ENCODE measurements around the gene TMEM109.

Gene TMEM109

GRCh38 chr11:60912223-60912850 is 1.6 kb upstream of the TMEM109 start:
- DNase-seq = no peak

- no peak for DNase-seq
Observed at GRCh38 chr11:60912851-60913528, 968 bp upstream of the TMEM109 start.

DNA sequence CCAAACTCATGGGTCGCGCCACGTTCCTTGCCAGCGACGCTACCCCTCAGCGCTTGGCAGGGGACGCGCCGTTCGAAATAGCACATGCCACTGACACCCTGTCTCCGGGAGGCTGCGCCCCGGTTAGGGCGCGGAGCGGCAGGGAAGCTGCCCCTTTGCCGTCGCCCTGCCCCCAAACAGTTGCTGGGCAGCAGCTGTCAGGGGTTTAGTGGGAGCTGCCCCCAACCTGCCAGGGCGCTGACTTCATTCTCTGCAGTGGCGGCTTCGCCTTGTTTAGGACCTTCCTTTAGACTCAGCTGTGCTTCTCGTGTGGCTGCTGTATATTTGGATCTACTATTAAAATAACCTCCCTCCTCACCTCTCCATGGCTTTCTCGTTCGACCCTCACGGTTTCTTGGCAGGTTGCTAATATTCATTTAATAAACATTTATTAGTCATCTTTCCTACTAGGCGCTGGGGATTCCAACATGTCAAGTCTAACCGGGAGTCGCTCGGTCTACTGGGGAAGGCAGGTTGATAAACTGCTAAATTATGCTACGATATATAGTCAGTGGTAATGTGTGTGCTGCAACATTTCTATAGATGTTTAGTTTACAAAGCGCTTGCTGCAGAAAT is 782 bp downstream of the TMEM109 start:
- peak; percentile 76 for DNase-seq

GRCh38 chr11:60915248-60915914 is 1.4 kb downstream of the TMEM109 start:
- peak; percentile 59 for DNase-seq

GRCh38 chr11:60916669-60917206 is 2.8 kb downstream of the TMEM109 start:
- no peak for DNase-seq

DNA sequence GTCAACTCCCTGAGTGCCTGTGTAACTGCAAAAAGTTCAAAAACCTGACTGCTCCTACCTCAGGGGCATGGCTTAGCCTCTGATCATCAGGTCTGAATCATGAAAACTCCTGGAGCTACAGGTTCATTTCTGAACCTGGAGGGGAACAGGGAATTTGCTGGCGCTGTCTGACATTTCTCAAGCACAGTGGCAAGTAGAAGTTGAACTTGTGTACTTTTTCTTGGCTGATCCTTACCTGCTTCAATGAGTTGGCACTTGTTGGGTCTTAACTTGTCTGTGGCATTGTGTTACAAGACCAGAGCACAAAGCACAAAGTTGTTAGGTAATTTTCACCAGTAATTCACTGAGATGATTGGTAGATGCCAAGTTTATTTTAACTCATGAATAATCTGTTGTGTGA is 3.3 kb downstream of the TMEM109 start:
- DNase-seq = no peak

DNA sequence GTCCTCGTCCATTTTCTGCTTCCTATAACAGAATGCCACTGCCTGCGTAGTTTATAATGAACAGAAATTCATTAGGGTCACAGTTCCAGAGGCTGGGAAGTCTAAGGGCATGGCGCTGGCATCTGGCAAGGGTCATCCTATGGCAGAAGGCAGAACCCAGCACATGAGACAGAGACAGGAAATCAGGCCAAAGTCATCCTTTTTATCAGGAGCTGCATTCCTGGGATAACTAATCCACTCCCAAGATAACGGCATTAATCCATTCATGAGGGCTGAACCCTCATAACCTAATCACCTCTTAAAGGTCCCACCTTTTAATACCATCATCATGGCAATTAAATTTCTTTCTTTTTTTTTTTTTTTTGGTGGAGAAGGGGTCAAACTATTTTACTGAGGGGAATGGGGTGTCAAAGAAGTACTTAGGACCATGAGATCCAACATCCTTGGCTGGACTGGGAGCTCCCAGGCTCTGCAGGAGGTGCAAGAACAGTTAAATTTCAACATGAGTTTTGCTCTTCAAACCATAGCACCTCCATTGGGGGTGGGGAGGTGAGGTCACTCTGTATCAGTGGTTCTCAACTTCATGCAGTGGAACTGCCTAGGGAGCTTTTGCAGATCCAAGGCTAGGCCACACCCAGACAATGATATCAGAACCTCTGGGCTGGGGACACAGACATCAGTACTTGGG is 4.4 kb downstream of the TMEM109 start:
- no peak for DNase-seq

DNA sequence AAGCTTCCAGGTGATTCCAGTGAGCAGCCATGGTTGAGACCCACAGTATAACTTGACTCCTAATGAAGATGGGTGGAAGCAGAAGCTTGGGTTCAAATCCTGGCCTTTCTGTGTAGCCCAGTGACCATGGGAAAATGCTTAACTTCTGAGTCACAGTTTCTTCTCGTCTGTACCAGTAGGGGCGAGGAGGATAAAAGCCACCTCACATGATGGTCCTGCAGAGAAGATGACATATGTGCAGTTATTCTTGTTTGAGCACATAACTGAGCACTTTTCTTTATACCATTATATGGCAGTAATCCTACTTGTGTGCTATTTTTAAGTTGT is 4.9 kb downstream of the TMEM109 start:
- no peak for DNase-seq

DNA sequence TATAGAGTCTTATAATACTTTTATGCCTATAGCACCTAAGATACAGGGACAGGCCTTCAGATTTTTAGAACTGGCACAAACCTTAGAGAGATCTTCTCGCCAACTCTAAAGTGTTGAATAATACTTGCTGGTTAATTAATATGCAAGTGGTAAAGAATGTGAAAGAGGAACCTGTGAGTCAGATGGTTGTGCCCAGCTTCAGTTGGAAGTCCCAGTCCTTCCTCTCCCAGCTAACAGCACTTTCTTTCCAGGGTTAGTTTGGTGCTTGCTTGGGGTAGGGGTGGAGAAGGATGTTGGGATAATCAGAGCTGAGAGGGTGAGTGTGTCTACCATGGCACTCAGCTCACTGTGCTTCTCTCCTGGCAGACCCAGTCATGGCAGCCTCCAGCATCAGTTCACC is 5.4 kb downstream of the TMEM109 start:
- DNase-seq = no peak

GRCh38 chr11:60919956-60920355 is 6.0 kb downstream of the TMEM109 start:
- DNase-seq = no peak

- DNase-seq = no peak
Observed at GRCh38 chr11:60921259-60921658, 7.3 kb downstream of the TMEM109 start.

GRCh38 chr11:60921777-60922335 is 7.9 kb downstream of the TMEM109 start:
- no peak for DNase-seq

DNA sequence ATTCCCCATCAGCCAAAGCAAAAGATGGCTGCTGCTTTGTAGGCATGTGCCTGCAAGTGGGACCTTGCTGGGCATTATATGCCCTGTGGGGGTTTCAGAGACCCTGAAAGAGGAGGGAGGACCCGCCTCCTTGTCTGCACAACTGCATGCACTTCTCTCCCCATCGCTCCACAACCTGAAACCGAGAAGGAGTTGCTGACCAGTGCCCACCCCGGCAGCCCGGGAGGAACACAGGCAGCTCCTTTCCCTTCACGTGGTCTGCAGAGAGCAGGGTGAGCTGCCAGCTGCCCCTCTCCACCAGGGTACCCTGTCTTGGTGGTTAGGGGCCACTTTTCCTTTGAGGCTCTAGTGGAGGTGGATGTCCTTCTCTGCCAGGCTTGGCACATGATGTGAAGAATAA is 8.9 kb downstream of the TMEM109 start:
- no peak for DNase-seq

- no peak for DNase-seq
Observed at GRCh38 chr11:60923326-60923725, 9.4 kb downstream of the TMEM109 start.

DNA sequence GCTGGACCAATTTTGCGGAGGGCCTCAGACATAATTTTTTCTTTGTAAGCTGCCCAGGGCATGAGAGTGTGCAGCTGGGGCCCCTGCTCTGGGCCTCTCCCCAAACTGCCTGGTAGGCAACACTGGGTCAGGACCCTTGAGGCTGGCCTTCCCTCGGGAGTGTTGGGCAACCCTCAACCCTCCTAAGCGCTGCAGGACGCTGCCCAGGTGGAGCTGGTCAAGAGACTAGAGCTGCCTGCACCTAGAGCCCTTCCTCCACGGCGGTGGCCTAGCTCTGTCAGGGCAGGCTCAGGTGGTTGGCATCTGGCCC is 9.8 kb downstream of the TMEM109 start:
- no peak for DNase-seq

DNA sequence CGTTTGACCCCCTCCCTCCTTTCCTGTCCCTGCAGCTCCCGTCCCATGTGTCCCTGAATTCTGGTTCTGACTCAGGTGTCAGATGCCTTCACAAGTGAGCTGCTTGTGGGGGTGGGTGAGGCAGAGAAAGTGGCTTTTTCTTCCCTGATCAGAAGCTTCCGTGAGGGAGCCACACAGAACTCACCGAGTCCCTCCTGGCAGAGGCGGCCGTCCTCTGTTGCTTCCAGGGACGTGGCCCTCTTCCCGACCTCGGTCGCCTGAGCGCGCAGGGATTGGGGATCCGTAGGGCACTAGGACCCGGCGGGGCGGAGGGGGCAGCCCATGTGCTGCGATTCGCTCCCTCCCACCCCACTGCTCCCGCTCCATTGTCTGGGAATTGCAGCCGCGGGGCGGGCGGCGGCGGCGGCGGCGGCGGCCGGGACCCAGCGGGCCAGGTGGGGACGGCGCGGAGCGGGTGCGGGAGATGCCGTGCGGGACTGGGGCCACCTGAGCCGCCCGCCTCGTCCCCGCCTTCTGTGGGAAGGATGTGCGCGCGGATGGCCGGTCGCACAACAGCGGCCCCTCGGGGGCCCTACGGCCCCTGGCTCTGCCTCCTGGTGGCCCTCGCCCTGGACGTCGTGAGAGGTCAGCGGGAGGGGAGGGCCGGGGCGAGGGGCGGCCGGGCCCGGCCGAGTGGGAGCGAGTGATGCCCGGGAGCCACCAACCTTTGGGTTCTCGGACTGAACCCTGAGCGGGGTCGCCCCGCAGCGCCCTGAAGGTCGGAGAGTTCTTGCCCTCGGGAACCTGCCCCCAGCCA is 10.3 kb downstream of the TMEM109 start, which contains the start of gene TMEM132A:
Gene TMEM132A, plus strand, starts transcription at position 351 of the 796 bp plus-strand sequence. Its CDS starts 174 bp downstream, at position 525.
- DNase-seq = peak; percentile 84

GRCh38 chr11:60924906-60925853 is 11.2 kb downstream of the TMEM109 start:
- DNase-seq = no peak

DNA sequence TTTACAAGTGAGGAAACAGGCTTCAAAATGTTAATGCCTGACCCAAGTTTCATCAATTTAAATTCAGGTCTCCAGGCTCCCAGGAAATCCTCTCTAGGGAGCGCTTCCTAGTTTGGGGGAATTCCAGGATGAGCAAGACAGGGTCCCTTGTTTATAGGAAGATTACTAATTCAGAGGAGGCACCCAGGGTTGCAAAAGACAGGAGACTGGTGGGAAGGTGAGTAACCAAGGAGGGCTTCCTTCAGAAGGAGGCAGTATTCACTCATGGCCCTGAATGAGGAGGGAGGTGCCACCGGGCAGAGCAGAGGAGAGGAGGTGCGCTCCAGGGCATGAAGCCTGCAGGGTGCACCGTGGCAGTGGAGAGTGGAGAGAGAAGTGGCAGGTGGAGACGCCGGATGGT is 11.9 kb downstream of the TMEM109 start:
- DNase-seq = no peak

DNA sequence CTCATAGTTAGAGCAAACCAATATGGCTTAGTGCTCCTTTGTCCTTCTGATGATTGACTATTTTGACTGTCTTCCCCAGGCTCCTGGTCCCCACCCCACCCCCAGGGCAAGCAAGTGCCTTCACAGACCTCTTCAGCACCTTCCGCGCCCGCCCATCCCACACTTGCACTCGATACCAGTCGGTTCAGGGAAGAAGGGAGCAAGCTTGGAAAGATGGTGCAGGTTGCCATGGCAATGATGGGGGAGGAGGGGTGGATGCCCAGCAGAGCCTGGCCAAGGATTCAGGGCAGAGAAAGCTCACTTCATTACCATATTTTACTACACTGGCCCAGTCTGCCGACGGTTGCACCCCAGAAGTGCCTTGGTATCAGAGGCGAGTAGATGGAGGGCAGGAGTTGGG is 12.5 kb downstream of the TMEM109 start:
- DNase-seq = no peak

- DNase-seq = no peak
Observed at GRCh38 chr11:60927061-60927592, 13.2 kb downstream of the TMEM109 start.
